BJ (cell line): Measurements from ENCODE around the gene LEFTY1. TPM values are rescaled to one million over a fixed set of nuclear protein-coding genes. Genes with fewer than 3 reads are reported as not detected.
"Not testable (repeated sequence)": the region's sequence is repeated elsewhere in the genome, so short reads cannot be mapped to it uniquely, and the experiment has no call there.

Source experiments
- CTCF ChIA-PET: fragments of 350-600 bp; formaldehyde crosslinking; extraction: SDS; loops from one replicate; lab custom pipeline; 2021; ENCODE audit warnings: antibody characterized with exemption, inconsistent platforms; lab: Yijun Ruan, JAX
- POLR2A ChIA-PET: fragments of 300-600 bp; sonication (Branson Sonifier 250); formaldehyde crosslinking; extraction: SDS; loops from one replicate; lab custom pipeline; 2021; ENCODE audit warnings: antibody characterized with exemption; lab: Charles Lee
- DNase-seq: peaks from one replicate; pipeline ENCODE4 v3.0.0-alpha.2; 2011; ENCODE audit warnings: low read depth
- H3K27me3 ChIP-seq: 2 replicates; pipeline ENCODE4 v1.6.0; 2011; ENCODE audit warnings: low read length; ENCODE audit not compliant: control insufficient read depth, insufficient read depth
- H3K36me3 ChIP-seq: 2 replicates; pipeline ENCODE4 v1.5.1; 2011; ENCODE audit warnings: low read length; ENCODE audit not compliant: control insufficient read depth, insufficient read depth
- H3K4me3 ChIP-seq: 2 replicates; pipeline ENCODE4 v1.5.1; 2011; ENCODE audit warnings: low read depth, mild to moderate bottlenecking, control low read depth, low read length
- CTCF ChIP-seq: IDR thresholded peaks from 2 replicates; pipeline ENCODE4 v1.5.1; 2011; ENCODE audit warnings: low read depth, mild to moderate bottlenecking, control low read depth, inconsistent platforms, low read length, moderate library complexity; ENCODE audit not compliant: insufficient read depth
- polyA plus RNA-seq: library from polyadenylated mRNA; depleted of rRNA; stranded (reverse); fragments of >200 nt; gene quantifications from 2 replicates; pipeline ENCODE4 v1.2.3, GENCODE V29; 2011; rRNA removed
- small RNA-seq: library from RNA; depleted of rRNA; stranded (forward); fragments of <200 nt; gene quantifications from one replicate; pipeline ENCODE3, GENCODE V24; 2012; ENCODE audit warnings: low replicate concordance, low read depth; ENCODE audit not compliant: insufficient read length

Gene LEFTY1
- polyA plus RNA-seq, 1 experiment, result 0.10 TPM

- H3K27me3 ChIP-seq, result no peaks in the 10 kb centered on the region
- H3K4me3 ChIP-seq, result no peak overlapping the region
- H3K36me3 ChIP-seq, result peaks cover 8% of the 10 kb centered on the region; the same call in 1 of the 2 replicates
- POLR2A ChIA-PET, result no interaction called here
- no peak for DNase-seq
- TF ChIP-seq CTCF, result no peak
- CTCF ChIA-PET, result no interaction called here
Measured at GRCh38 chr1:225838793-225839192, 50.2 kb downstream of the LEFTY1 start.

GRCh38 chr1:225836296-225836695 is 52.6 kb downstream of the LEFTY1 start:
- POLR2A ChIA-PET, H3K4me3 ChIP-seq, DNase-seq, H3K36me3 ChIP-seq, H3K27me3 ChIP-seq: not testable (repeated sequence)
- CTCF ChIA-PET, result interaction anchor here (0.6 to 0.9 kb wide), 2 partner anchors 62 to 361 kb away, joined by 3 read pairs; no protein-coding TSS in a partner anchor

Small RNA genes lying within 50 kb of the gene (small RNA-seq; reads per million reads assigned to genes)
- gene AL117348.1, result not detected

Other genes starting within 250 kb of the LEFTY1 start
- 40.9 and 68.7 TPM in 2 replicates for gene ENAH, start 236.0 kb downstream of the LEFTY1 start, polyA plus RNA-seq
- gene SRP9, start 111.3 kb downstream of the LEFTY1 start, polyA plus RNA-seq, result 250 and 272 TPM in 2 replicates
- gene EPHX1, start 79.0 kb downstream of the LEFTY1 start, polyA plus RNA-seq, result 17.9 and 34.3 TPM in 2 replicates
- gene TMEM63A, start 6.8 kb downstream of the LEFTY1 start, polyA plus RNA-seq, result 25.3 and 41.8 TPM in 2 replicates
- gene PYCR2, start 35.1 kb upstream of the LEFTY1 start, polyA plus RNA-seq, result 44.8 and 81.1 TPM in 2 replicates
- not detected in 2 replicates for gene LEFTY2, start 52.1 kb upstream of the LEFTY1 start, polyA plus RNA-seq
- 8.0 and 12.5 TPM in 2 replicates for gene SDE2, start 110.2 kb upstream of the LEFTY1 start, polyA plus RNA-seq
- gene H3-3A, start 173.6 kb upstream of the LEFTY1 start, polyA plus RNA-seq, result 164 and 168 TPM in 2 replicates